ENCODE measurements around the gene LRRIQ4. TPM values are rescaled to one million over a fixed set of nuclear protein-coding genes. Genes with fewer than 3 reads are reported as not detected.

Gene LRRIQ4
- total and polyA plus RNA-seq, 8 donors: 4.6 TPM; not detected in 7

DNA sequence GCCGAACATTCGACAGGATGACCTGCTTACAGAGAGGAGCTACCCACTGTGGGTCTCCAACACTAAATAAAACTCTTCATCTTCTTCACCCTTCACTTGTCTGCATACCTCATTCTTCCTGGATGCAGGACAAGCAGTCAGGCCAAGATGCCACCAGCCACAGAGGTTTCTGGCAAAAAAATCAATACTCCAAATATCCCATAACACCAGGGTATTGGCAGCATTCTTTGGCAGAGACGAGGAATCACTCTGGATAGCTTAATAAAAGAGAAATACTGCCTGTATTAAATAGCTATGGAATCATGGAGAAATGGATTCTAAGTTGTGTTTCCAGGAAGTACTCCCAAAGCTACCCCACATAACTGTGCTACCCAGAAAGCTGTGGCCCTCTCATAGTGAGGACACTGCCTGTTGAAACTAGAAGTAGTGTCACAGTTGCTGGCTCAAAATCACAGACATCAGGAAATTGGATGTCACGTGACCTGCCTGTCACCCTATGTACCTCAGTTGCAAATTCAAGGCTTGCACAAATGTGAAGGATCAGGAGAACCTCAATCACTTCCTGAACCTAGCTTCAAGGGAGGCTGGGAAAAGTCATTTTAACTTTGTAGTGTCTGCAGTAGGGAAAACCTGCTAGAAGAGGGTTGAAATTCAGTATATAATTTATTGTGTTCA, 68.0 kb downstream of the LRRIQ4 start:
- intact Hi-C loops (cut with DNase I; ENCODE audit: low total_unique reads): no loop called here
- Histone ChIP-seq H3K27ac (no peak overlapping the region), H3K27me3 (no peaks in the 10 kb centered on the region), H3K36me3 (no peaks in the 10 kb centered on the region), H3K4me3 (no peak overlapping the region), H3K4me1 (no peaks in the 10 kb centered on the region), H3K9me3 (no peaks in the 10 kb centered on the region)
- WGBS, 5 donors: 86 to 93% (median 91%) methylated on average over 4 of the region's 4 CpGs
- DNase-seq: no peak
- TF ChIP-seq POLR2AphosphoS5 (IDR thresholded peaks at IDR 0.05): no peak
- no peak for TF ChIP-seq CTCF (IDR thresholded peaks at IDR 0.05)
- no peak for TF ChIP-seq EP300 (IDR thresholded peaks at IDR 0.05)
- no peak for TF ChIP-seq POLR2A (IDR thresholded peaks at IDR 0.05)

GRCh38 chr3:169886671-169887070, 74.0 kb downstream of the LRRIQ4 start:
- H3K4me3 ChIP-seq: no peak overlapping the region
- 7 to 32% (median 25%) methylated on average over 5 of the region's 5 CpGs for WGBS, 5 donors
- H3K9me3 ChIP-seq: no peaks in the 10 kb centered on the region
- H3K27me3 ChIP-seq: no peaks in the 10 kb centered on the region
- intact Hi-C loops (cut with DNase I; ENCODE audit: low total_unique reads): no loop called here
- peaks cover 0 to 10% (median 3%) of the 10 kb centered on the region in 4 donors for H3K4me1 ChIP-seq
- H3K36me3 ChIP-seq: no peaks in the 10 kb centered on the region
- peak; percentile 28 to 88 for DNase-seq
- H3K27ac ChIP-seq: no peak overlapping the region
- TF ChIP-seq CTCF (IDR thresholded peaks at IDR 0.05) (no peak), POLR2A (IDR thresholded peaks at IDR 0.05) (no peak), EP300 (IDR thresholded peaks at IDR 0.05) (no peak), POLR2AphosphoS5 (IDR thresholded peaks at IDR 0.05) (no peak)

Other genes starting within 250 kb of the LRRIQ4 start
- gene MECOM, start 149.2 kb upstream of the LRRIQ4 start, total RNA-seq: 100 to 1,000 TPM in 4 of 5 donors, 10 to 100 TPM in 1; 35.3 to 379 (median 246) TPM
- gene MECOM, start 149.2 kb upstream of the LRRIQ4 start, polyA plus RNA-seq: 10 to 100 TPM; 28.6 to 45.9 (median 39.1) TPM
- 100 to 1,000 TPM; 107 to 717 (median 249) TPM for gene TERC, start 47.8 kb upstream of the LRRIQ4 start, total RNA-seq
- not detected for gene TERC, start 47.8 kb upstream of the LRRIQ4 start, polyA plus RNA-seq
- 1 to 10 TPM in 2 of 5 donors, under 1 TPM in 1, not detected in 2; 0.45 to 2.2 (median 1.4) TPM for gene ACTRT3, start 43.3 kb upstream of the LRRIQ4 start, total RNA-seq
- 1 to 10 TPM in 2 of 3 donors, under 1 TPM in 1; 0.76 to 1.6 (median 1.1) TPM for gene ACTRT3, start 43.3 kb upstream of the LRRIQ4 start, polyA plus RNA-seq
- gene MYNN, start 39.5 kb upstream of the LRRIQ4 start, total RNA-seq: 100 to 1,000 TPM in 1 of 5 donors, 10 to 100 TPM in 4; 11.3 to 136 (median 24.5) TPM
- gene MYNN, start 39.5 kb upstream of the LRRIQ4 start, polyA plus RNA-seq: 10 to 100 TPM in 1 of 3 donors, 1 to 10 TPM in 2; 6.8 to 14.8 (median 7.2) TPM
- gene LRRC34, start within 50 bp of the LRRIQ4 start, total RNA-seq: 1 to 10 TPM in 1 of 5 donors, under 1 TPM in 1, not detected in 3; 0.43 to 4.2 TPM
- gene LRRC34, start within 50 bp of the LRRIQ4 start, polyA plus RNA-seq: 1 to 10 TPM in 2 of 3 donors, under 1 TPM in 1; 0.88 to 2.1 (median 1.7) TPM
- 10 to 100 TPM in 3 of 5 donors, 1 to 10 TPM in 2; 1.8 to 35.3 (median 15.2) TPM for gene LRRC31, start 57.1 kb downstream of the LRRIQ4 start, total RNA-seq
- 10 to 100 TPM in 1 of 3 donors, 1 to 10 TPM in 2; 2.6 to 14.2 (median 4.0) TPM for gene LRRC31, start 57.1 kb downstream of the LRRIQ4 start, polyA plus RNA-seq
- not detected for gene SAMD7, start 98.7 kb downstream of the LRRIQ4 start, total RNA-seq
- gene SAMD7, start 98.7 kb downstream of the LRRIQ4 start, polyA plus RNA-seq: not detected
- gene SEC62, start 153.9 kb downstream of the LRRIQ4 start, total RNA-seq: 10 to 100 TPM; 12.1 to 79.9 (median 45.5) TPM
- gene SEC62, start 153.9 kb downstream of the LRRIQ4 start, polyA plus RNA-seq: 100 to 1,000 TPM in 1 of 3 donors, 10 to 100 TPM in 2; 38.1 to 239 (median 80.2) TPM
- gene GPR160, start 225.1 kb downstream of the LRRIQ4 start, total RNA-seq: 10 to 100 TPM in 4 of 5 donors, under 1 TPM in 1; 0.58 to 70.1 (median 52.4) TPM
- gene GPR160, start 225.1 kb downstream of the LRRIQ4 start, polyA plus RNA-seq: 10 to 100 TPM; 16.5 to 68.4 (median 43.8) TPM